GM21825 (cell line): ENCODE measurements around the gene WNT9B.
A peak's percentile ranks its signal among the peaks of the same experiment; 100 is the strongest.
"Not testable (repeated sequence)": the region's sequence is repeated elsewhere in the genome, so short reads cannot be mapped to it uniquely, and the experiment has no call there.

Experiments used
- ATAC-seq: cut with Tn5 transposase; IDR thresholded peaks from one replicate; pipeline ENCODE4 v1.9.1; 2021; ENCODE audit warnings: mild to moderate bottlenecking, moderate library complexity; ENCODE audit not compliant: unreplicated experiment

WNT9B gene

GRCh38 chr17:46903762-46904672, 52.6 kb downstream of the WNT9B start:
- no peak for ATAC-seq

- no peak for ATAC-seq
Measured at GRCh38 chr17:46908068-46908737, 56.8 kb downstream of the WNT9B start.

- no peak for ATAC-seq
Measured at GRCh38 chr17:46910179-46910927, 59.0 kb downstream of the WNT9B start.

GRCh38 chr17:46911311-46911710, 59.9 kb downstream of the WNT9B start:
- no peak for ATAC-seq

GRCh38 chr17:46915596-46915995, 64.2 kb downstream of the WNT9B start:
- ATAC-seq = no peak

- no peak for ATAC-seq
Measured at GRCh38 chr17:46916211-46916610, 64.8 kb downstream of the WNT9B start.

- ATAC-seq = no peak
Measured at GRCh38 chr17:46916623-46917022, 65.2 kb downstream of the WNT9B start.

GRCh38 chr17:46917041-46917440, 65.7 kb downstream of the WNT9B start:
- ATAC-seq = no peak

GRCh38 chr17:46917516-46917915, 66.1 kb downstream of the WNT9B start:
- ATAC-seq = no peak

GRCh38 chr17:46921962-46922361, 70.6 kb downstream of the WNT9B start:
- not testable (repeated sequence) for ATAC-seq

GRCh38 chr17:46922487-46922803, 71.1 kb downstream of the WNT9B start:
- ATAC-seq = no peak

- peak; percentile 87 for ATAC-seq
Measured at GRCh38 chr17:46922804-46923635, 71.6 kb downstream of the WNT9B start, which contains the start of gene GOSR2. Gene GOSR2 (plus strand): TSS chr17:46923160. CDS start chr17:46923193, 33 bp downstream.

- ATAC-seq = no peak
Measured at GRCh38 chr17:46925185-46925868, 73.9 kb downstream of the WNT9B start.

- no peak for ATAC-seq
Measured at GRCh38 chr17:46928467-46929261, 77.3 kb downstream of the WNT9B start.

GRCh38 chr17:46929413-46929812, 78.0 kb downstream of the WNT9B start:
- no peak for ATAC-seq

- ATAC-seq = no peak
Measured at GRCh38 chr17:46930051-46930450, 78.7 kb downstream of the WNT9B start.

- no peak for ATAC-seq
Measured at GRCh38 chr17:46931596-46931995, 80.2 kb downstream of the WNT9B start.

GRCh38 chr17:46935658-46936266, 84.4 kb downstream of the WNT9B start:
- no peak for ATAC-seq
